Hematopoietic multipotent progenitor cell treated with erythropoietin and hydrocortisone succinate and interleukin-3 and kit ligand, for 17 days (in vitro differentiated cells): Measurements from ENCODE around the gene ADGRG1.

Experiments used
- DNase-seq: peaks from one replicate; pipeline ENCODE4 v3.0.0-alpha.2; 2015; ENCODE audit warnings: low spot score

ADGRG1 gene

DNA sequence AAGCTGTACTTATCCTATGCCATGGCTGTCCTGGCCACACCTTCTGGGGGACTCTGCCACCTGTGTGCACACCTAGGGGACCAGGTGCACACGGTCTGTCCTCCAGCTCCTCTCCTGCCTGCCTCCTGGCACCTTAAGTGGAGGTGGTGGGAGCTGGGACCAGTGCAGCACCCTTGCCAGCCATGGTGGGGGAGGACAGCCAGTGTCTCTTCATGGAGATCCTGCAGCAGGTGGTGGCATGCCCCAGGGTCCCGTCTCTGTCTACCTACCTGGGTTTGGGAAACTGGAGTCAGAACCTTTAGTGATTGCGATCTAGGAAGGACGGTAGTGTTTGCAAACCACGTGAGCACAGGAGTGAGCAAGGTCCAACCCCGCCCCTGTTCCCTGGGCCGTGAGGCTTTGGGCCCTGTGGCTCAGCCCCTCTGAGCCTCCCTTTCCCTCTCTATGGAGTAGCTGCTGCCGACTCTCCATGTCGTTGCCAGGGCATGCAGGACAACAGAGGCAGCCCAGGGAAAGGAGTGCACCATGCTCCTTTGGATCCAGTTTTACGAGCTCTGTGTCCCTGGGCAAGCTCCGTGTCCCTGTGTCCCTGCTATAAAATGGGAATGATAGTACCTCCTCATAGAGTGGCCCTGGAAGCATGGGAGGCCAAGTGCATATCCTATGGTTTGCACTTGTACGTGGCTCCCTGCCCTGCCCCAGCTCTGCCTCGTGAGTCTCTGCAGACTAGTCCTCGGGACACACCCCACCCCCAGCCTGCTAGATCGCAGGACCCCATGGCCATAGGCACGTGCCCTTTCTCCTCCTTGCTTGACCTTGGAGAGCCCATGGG is 7.1 kb downstream of the ADGRG1 start:
- DNase-seq: no peak

GRCh38 chr16:57636184-57636583 is 7.8 kb downstream of the ADGRG1 start:
- no peak for DNase-seq

GRCh38 chr16:57637020-57637419 is 8.6 kb downstream of the ADGRG1 start:
- no peak for DNase-seq

DNA sequence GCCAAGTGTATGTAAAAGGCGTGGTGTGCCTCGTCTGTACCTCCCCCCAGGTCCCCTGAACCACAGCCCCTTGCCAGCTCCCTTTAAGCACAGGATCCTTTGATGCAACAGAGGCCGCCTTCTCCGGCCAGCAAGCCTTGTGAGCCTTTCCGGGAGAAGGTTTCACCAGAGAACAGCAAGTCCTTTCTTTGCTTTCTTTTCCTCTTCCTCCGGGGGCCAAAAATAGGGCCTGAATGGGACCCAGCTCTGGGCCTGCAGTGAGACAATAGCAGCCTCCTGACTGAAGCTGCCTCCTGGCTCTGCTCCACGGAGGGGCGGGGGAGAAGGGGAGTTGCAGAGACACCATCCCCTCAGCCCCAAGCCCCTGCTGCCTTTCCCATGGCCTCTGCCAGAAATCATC is 9.0 kb downstream of the ADGRG1 start:
- DNase-seq: no peak

- DNase-seq: no peak
These were observed 9.5 kb downstream of the ADGRG1 start for GRCh38 chr16:57637965-57638364.

- DNase-seq: no peak
These were observed 10.0 kb downstream of the ADGRG1 start for GRCh38 chr16:57638381-57638780.

- DNase-seq: no peak
These were observed 10.9 kb downstream of the ADGRG1 start for GRCh38 chr16:57639172-57639887.

DNA sequence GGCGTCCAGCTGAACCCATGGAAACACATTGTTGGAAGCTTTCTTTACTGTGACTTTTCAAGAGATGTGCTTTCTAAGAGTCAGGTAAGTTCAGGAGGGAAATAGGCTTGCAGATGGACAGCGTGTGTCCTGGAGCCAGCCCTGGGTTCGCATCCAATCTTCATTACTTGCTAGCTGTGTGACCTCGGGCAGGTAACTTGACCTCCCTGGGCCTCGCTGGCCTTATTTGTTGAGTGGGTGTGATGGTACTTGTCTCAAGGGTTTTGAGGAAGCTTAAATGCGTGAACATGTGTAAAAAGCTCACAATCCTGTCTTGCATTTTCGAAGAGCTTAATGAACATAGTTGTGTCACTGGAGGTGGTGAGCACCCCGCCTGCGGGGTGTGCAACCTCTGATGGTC is 11.8 kb downstream of the ADGRG1 start:
- DNase-seq: no peak

- no peak for DNase-seq
These were observed 12.2 kb downstream of the ADGRG1 start for GRCh38 chr16:57640612-57641011.

DNA sequence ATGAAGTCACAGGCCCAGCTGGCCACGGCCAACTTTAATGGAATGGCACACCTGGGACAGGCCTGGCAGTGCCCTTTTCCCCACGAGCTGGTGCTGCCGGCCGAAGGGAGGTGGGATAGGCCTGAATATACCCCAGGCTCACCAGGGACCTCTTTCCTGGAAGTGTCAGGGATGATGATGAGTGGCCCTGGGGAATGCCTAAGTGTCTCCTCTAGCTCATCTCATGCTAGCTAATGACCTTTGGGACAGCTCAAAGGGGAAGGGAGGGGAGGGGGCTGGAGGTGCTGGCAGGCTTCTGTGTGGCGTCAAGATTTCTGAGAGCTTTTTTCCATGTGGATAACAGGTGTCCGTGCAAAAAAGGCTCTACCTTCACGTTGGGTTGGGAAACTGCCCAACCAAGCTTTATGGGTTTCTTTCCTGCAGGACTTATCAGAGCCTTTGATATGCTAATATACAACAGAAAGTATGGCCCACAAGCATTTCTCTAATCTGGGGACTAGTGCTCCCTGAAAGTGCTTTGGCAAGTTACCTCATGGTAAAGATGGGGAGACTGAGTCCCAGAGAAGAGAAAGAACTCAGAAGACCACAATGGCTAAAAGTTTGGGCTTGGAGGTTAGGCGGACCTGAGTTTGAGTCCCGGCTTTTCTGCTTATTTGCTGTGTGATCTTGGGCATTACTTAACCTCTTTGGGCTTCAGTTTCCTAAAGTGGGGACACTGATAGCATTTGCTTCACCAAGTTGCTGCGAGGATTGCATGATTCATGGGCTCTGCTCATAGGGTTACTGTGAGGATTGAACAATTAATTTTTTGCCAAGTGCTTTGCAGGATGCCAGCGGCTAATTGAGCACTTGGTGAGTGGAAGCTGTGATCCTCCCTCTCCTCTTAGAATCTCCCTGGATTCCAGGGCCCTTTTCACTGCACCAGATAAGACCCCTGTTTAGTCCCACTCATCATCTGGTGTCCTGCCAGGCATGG is 14.0 kb downstream of the ADGRG1 start:
- DNase-seq: no peak

DNA sequence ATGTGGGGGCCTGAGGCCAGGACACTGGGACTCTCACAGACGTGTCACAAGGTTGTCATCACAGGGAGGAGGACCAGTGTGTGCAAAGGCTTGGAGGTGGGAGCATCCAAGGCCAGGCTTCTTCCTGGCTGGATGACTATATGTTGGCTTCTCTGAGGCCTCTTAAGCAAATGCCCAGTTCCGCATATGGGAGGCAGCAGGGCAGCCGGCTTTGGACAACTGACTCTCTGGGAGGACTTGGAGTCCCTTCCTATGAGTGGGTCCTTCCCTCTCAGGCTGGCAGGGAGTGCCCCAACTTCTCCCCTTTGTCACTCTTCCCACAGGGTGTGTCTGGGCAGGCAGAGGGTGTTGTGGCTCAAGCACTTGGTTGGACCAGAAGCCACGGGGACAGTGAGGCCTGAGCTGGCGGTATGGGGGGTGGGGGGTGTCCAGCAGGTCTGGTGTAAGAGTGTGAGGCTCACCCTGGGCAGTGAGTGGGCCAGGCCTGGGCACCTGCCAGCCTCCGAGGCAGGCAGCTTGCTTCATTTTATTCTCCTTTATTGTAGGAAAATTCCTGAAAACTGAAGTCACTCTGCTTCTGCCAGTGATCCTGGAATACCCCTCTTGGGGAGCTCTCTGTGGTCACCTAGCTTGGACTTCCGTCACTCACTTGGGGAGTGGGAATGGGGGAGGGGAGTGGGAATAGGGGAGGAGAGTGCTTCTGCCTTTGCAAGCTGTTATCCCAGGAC is 14.9 kb downstream of the ADGRG1 start:
- DNase-seq: no peak

GRCh38 chr16:57643910-57644309 is 15.5 kb downstream of the ADGRG1 start:
- no peak for DNase-seq

DNA sequence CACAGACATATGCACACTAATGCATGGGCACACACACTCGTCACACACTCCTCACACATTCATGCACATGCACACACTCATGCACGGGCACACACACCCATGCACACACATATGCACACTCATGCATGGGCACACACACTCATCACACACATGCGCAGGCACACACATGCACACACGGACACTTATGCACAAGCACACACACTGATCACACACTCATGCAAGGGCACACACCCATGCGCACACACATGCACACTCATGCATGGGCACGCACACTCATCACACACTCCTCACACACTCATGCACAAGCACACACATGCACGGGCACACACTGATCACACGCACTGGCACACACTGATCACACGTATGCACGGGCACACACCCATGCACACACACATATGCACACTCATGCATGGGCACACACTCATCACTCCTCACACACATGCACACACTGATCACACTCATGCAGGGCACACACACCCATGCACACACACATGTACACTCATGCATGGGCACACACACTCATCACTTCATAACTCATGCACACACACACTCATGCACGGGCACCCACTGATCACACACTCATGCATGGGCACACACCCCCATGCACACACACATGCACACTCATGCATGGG is 16.1 kb downstream of the ADGRG1 start:
- DNase-seq: no peak

- DNase-seq: no peak
These were observed 16.7 kb downstream of the ADGRG1 start for GRCh38 chr16:57645169-57645568.

- no peak for DNase-seq
These were observed 17.4 kb downstream of the ADGRG1 start for GRCh38 chr16:57645691-57646387.

DNA sequence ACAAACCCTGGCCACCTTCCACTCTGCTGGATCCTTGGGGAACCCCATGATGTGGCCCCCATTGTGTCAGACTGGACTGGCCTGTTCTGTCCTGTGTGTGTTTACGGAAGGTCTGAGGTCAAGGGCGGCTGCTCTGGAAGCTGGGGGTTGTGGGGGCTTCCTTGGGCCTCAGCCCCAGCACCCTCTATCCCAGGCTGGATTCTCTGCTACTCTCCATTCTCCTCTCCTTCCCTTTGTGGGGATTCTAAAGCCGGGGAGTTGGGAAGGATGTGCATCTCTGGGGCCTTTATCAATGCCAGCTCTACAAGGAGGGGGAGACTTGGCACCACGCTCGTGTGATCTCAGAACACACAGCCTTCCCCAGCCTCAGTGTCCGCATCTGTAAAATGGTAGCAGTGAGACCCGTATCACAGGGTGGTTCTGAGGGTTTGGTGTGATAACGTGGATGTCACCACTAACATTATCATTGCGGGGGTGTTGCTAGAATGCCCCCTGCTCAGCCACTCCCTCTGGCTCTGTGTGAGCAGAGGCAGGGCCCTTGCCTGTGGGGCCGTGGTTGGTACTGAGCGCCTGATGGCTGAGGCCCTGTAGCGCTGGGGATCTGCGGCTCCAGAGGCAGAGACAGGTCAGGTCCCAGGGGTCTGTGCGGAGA is 18.1 kb downstream of the ADGRG1 start:
- DNase-seq: no peak

DNA sequence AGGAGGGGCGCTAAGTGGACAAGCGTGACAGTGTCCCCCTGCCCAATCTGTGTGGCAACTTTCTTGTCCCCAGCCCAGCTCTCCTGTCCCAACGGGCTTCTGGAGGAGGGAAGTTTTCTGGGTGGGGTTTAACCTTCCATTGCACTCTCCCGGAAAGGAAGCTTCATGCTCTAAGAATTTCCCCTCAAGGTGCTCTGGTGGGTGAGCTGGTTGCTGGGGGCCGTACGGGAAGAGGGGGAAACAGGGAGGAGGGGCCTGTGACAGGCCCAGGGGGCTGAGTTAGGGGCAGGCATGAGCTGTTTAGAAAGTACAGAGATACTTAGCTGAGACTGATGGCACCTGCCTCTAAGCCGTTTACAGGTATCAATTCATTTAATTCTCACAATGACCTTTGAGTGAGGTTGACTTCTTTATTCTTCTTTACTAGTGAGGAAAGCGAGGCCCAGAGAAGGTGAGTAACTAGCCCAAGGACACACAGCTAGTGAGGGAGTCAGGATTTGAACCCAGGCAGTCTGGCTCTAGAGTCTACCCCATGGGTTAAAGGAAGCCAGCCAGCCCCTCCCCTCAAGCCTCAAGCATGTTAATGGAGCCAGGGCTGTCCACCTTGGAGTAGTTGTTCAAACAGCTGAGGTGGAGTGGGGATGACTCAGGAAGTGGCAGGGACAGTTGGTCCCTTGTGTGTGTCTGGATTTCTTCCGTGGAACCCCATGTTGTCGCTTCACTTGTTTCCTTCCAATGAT is 18.9 kb downstream of the ADGRG1 start:
- DNase-seq: no peak

- DNase-seq: no peak
These were observed 19.7 kb downstream of the ADGRG1 start for GRCh38 chr16:57648125-57648524.
